ENCODE results near the gene WDR12. TPM values are rescaled to one million over a fixed set of nuclear protein-coding genes. Genes with fewer than 3 reads are reported as not detected.
A peak's percentile ranks its signal among the peaks of the same experiment; 100 is the strongest.
"Not testable (repeated sequence)": the region's sequence is repeated elsewhere in the genome, so short reads cannot be mapped to it uniquely, and the experiment has no call there.

The WDR12 gene
- polyA plus RNA-seq, 3 donors: 4.1 to 14.6 (median 6.5) TPM

GRCh38 chr2:202909394-202910192 lies 1.9 kb downstream of the WDR12 start:
- Histone ChIP-seq H4K20me1 (ENCODE audit: insufficient read depth, low read length) (no peaks in the 10 kb centered on the region), H3K27me3 (ENCODE audit: control insufficient read depth in 2 of 2, insufficient read depth in 2 of 2, low read length in 2 of 2) (no peaks in the 10 kb centered on the region), H3K4me1 (ENCODE audit: control insufficient read depth in 1 of 2, insufficient read depth in 2 of 2, low read length in 2 of 2) (peaks cover 19 to 22% of the 10 kb centered on the region in 2 donors), H3K79me2 (ENCODE audit: insufficient read depth, low read length) (peaks cover 44% of the 10 kb centered on the region), H3K27ac (ENCODE audit: low read depth in 1 of 2, low read length in 2 of 2) (no peak overlapping the region), H3K36me3 (replicated peaks in 1 of 2; ENCODE audit: control insufficient read depth in 1 of 2, insufficient read depth in 2 of 2, low read length in 2 of 2) (peaks cover 2 to 18% of the 10 kb centered on the region in 2 donors), H3K4me3 (replicated peaks in 1 of 3; ENCODE audit: low read depth in 2 of 3, low read length in 3 of 3) (no peak overlapping the region), H3K9ac (ENCODE audit: insufficient read depth, low read length, poor library complexity, severe bottlenecking) (no peak overlapping the region), H3K9me3 (replicated peaks in 1 of 2; ENCODE audit: control insufficient read depth in 1 of 2, insufficient read depth in 1 of 2, low read length in 2 of 2) (no peaks in the 10 kb centered on the region), H3K4me2 (replicated peaks; ENCODE audit: extremely low read depth, low read length, poor library complexity, severe bottlenecking) (no peak overlapping the region), H2AFZ (ENCODE audit: insufficient read depth, low read depth, low read length, poor library complexity, severe bottlenecking) (no peak overlapping the region)
- H3K4me1 Mint-ChIP-seq: peaks cover 32% of the 10 kb centered on the region
- intact Hi-C loops (cut with micrococcal nuclease): loop anchor here (2.0 to 5.0 kb wide), 4 partner anchors 43 to 329 kb away; partner anchors contain the start of genes CYP20A1 (in 2 of the 2) and NBEAL1 (in 1 of the 2)
- no peaks in the 10 kb centered on the region for H3K27me3 Mint-ChIP-seq (ENCODE audit: low read depth in 3 of 3)
- peak overlapping the region in 4 of 7 donors; percentile 45 to 81 (median 78) for H3K27ac Mint-ChIP-seq
- WGBS (ENCODE audit: insufficient coverage): 92% methylated on average over 4 of the region's 6 CpGs
- peaks cover 15 to 17% of the 10 kb centered on the region in 2 donors for H3K36me3 Mint-ChIP-seq
- H3K4me3 Mint-ChIP-seq: no peak overlapping the region
- peaks cover 0 to 4% (median 0%) of the 10 kb centered on the region in 7 donors for H3K9me3 Mint-ChIP-seq
- no peak for DNase-seq
- no peak for TF ChIP-seq CTCF (IDR thresholded peaks at IDR 0.05)

GRCh38 chr2:202908186-202908585 lies 3.3 kb downstream of the WDR12 start:
- Histone ChIP-seq H3K9me3 (replicated peaks in 1 of 2; ENCODE audit: control insufficient read depth in 1 of 2, insufficient read depth in 1 of 2, low read length in 2 of 2) (no peaks in the 10 kb centered on the region), H3K27me3 (ENCODE audit: control insufficient read depth in 2 of 2, insufficient read depth in 2 of 2, low read length in 2 of 2) (no peaks in the 10 kb centered on the region), H3K79me2 (ENCODE audit: insufficient read depth, low read length) (peaks cover 44% of the 10 kb centered on the region), H3K4me1 (ENCODE audit: control insufficient read depth in 1 of 2, insufficient read depth in 2 of 2, low read length in 2 of 2) (peaks cover 19 to 22% of the 10 kb centered on the region in 2 donors), H3K27ac (ENCODE audit: low read depth in 1 of 2, low read length in 2 of 2) (no peak overlapping the region), H3K4me3 (replicated peaks in 1 of 3; ENCODE audit: low read depth in 2 of 3, low read length in 3 of 3) (no peak overlapping the region), H3K36me3 (replicated peaks in 1 of 2; ENCODE audit: control insufficient read depth in 1 of 2, insufficient read depth in 2 of 2, low read length in 2 of 2) (peaks cover 2 to 18% of the 10 kb centered on the region in 2 donors), H2AFZ (ENCODE audit: insufficient read depth, low read depth, low read length, poor library complexity, severe bottlenecking) (no peak overlapping the region), H3K9ac (ENCODE audit: insufficient read depth, low read length, poor library complexity, severe bottlenecking) (no peak overlapping the region), H4K20me1 (ENCODE audit: insufficient read depth, low read length) (no peaks in the 10 kb centered on the region), H3K4me2 (replicated peaks; ENCODE audit: extremely low read depth, low read length, poor library complexity, severe bottlenecking) (no peak overlapping the region)
- Mint-ChIP-seq H3K9me3 (peaks cover 0 to 7% (median 0%) of the 10 kb centered on the region in 7 donors), H3K4me3 (no peak overlapping the region), H3K27me3 (ENCODE audit: low read depth in 3 of 3) (no peaks in the 10 kb centered on the region), H3K36me3 (peaks cover 22 to 24% of the 10 kb centered on the region in 2 donors), H3K27ac (peak overlapping the region in 2 of 7 donors; percentile 62 to 77), H3K4me1 (peaks cover 32% of the 10 kb centered on the region)
- no peak for DNase-seq
- WGBS (ENCODE audit: insufficient coverage): 89% methylated on average over 4 of the region's 5 CpGs
- no peak for TF ChIP-seq CTCF (IDR thresholded peaks at IDR 0.05)
- intact Hi-C loops (cut with micrococcal nuclease): no loop called here

- H3K27me3 Mint-ChIP-seq (ENCODE audit: low read depth in 3 of 3); H3K27ac ChIP-seq (ENCODE audit: low read depth in 1 of 2, low read length in 2 of 2); H2AFZ ChIP-seq (ENCODE audit: insufficient read depth, low read depth, low read length, poor library complexity, severe bottlenecking); H3K4me3 ChIP-seq (replicated peaks in 1 of 3; ENCODE audit: low read depth in 2 of 3, low read length in 3 of 3); H3K9ac ChIP-seq (ENCODE audit: insufficient read depth, low read length, poor library complexity, severe bottlenecking); DNase-seq; H3K4me3 Mint-ChIP-seq; H3K4me1 ChIP-seq (ENCODE audit: control insufficient read depth in 1 of 2, insufficient read depth in 2 of 2, low read length in 2 of 2); H4K20me1 ChIP-seq (ENCODE audit: insufficient read depth, low read length); H3K9me3 ChIP-seq (replicated peaks in 1 of 2; ENCODE audit: control insufficient read depth in 1 of 2, insufficient read depth in 1 of 2, low read length in 2 of 2); H3K9me3 Mint-ChIP-seq; H3K27me3 ChIP-seq (ENCODE audit: control insufficient read depth in 2 of 2, insufficient read depth in 2 of 2, low read length in 2 of 2); H3K4me2 ChIP-seq (replicated peaks; ENCODE audit: extremely low read depth, low read length, poor library complexity, severe bottlenecking); intact Hi-C loops (cut with micrococcal nuclease): not testable (repeated sequence)
- Mint-ChIP-seq H3K4me1 (peaks cover 21% of the 10 kb centered on the region), H3K27ac (peak overlapping the region in 2 of 7 donors; percentile 0 to 38), H3K36me3 (peaks cover 29 to 32% of the 10 kb centered on the region in 2 donors)
- peaks cover 2 to 39% of the 10 kb centered on the region in 2 donors for H3K36me3 ChIP-seq (replicated peaks in 1 of 2; ENCODE audit: control insufficient read depth in 1 of 2, insufficient read depth in 2 of 2, low read length in 2 of 2)
- H3K79me2 ChIP-seq (ENCODE audit: insufficient read depth, low read length): peaks cover 38% of the 10 kb centered on the region
Measured at GRCh38 chr2:202905507-202905906, 6.0 kb downstream of the WDR12 start.

All from CD14-positive monocyte (primary cell).